Esophagus muscularis mucosa (tissue), 4 donors: ENCODE measurements around the gene TNNT2.

Source experiments
- EP300 ChIP-seq: sonication (generic); formaldehyde crosslinking; IDR thresholded peaks from one replicate; pipeline ENCODE4 v1.6.1; 2017; ENCODE audit warnings: antibody characterized with exemption
- POLR2A ChIP-seq: fragments of 450-650 bp; IDR thresholded peaks from one replicate; pipeline ENCODE4 v1.6.1; 2017; ENCODE audit warnings: antibody characterized with exemption, moderate library complexity, mild to moderate bottlenecking, low read depth
- POLR2AphosphoS5 ChIP-seq, 2 donors: sonication (generic); formaldehyde crosslinking; IDR thresholded peaks; one replicate each; pipeline ENCODE4 v1.6.1; 2017; ENCODE audit warnings: antibody characterized with exemption in 2 of 2
- TF ChIP-seq, protein P1 (sequence below), 3 experiments: fragments of 200-600 bp in 2 of 3; fragments of 450-650 bp in 1 of 3; sonication (generic) in 2 of 3; IDR thresholded peaks; one replicate each; pipeline ENCODE4 v1.5.1; 2017 to 2019; ENCODE audit warnings: antibody characterized with exemption in 3 of 3, mild to moderate bottlenecking in 2 of 3, moderate library complexity in 1 of 3

DNA sequence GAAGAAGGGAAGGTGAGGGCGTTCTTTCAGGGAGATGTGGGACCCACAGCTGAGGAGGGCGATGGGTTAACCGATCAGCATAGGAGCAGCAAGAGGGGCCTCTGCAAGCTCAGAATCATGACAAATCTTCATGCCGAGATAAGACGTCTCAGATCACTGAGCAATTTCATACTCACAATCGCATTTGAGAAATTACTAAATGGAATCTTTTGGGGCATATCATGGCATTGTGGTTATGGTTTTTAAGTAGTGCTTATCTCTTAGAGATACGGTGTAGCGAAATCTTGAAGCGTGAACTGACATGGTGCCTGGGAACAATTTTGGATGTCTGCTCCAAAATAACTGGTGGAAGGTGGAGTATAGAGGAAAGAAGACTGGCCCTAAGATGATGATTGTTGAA lies 6.2 kb downstream of the TNNT2 start:
- no peak for TF ChIP-seq EP300
- TF ChIP-seq, protein P1, sequence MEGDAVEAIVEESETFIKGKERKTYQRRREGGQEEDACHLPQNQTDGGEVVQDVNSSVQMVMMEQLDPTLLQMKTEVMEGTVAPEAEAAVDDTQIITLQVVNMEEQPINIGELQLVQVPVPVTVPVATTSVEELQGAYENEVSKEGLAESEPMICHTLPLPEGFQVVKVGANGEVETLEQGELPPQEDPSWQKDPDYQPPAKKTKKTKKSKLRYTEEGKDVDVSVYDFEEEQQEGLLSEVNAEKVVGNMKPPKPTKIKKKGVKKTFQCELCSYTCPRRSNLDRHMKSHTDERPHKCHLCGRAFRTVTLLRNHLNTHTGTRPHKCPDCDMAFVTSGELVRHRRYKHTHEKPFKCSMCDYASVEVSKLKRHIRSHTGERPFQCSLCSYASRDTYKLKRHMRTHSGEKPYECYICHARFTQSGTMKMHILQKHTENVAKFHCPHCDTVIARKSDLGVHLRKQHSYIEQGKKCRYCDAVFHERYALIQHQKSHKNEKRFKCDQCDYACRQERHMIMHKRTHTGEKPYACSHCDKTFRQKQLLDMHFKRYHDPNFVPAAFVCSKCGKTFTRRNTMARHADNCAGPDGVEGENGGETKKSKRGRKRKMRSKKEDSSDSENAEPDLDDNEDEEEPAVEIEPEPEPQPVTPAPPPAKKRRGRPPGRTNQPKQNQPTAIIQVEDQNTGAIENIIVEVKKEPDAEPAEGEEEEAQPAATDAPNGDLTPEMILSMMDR (IDR thresholded peaks at IDR 0.05) = no peak
- no peak for TF ChIP-seq POLR2AphosphoS5 (IDR thresholded peaks at IDR 0.05)
- no peak for TF ChIP-seq POLR2A
